Ovary (tissue), 9 donors: ENCODE measurements around the gene SHTN1. TPM values are rescaled to one million over a fixed set of nuclear protein-coding genes. Genes with fewer than 3 reads are reported as not detected.

Experiments
- DNase-seq, 5 donors: peaks; one replicate each; pipeline ENCODE4 v3.0.0-alpha.2; 2019 to 2020
- H3K27ac ChIP-seq, 2 donors: fragments of 200-600 bp; one replicate each; pipeline versions ENCODE4 v1.5.1 to v1.8.0; 2019 to 2022
- H3K27me3 ChIP-seq: fragments of 200-600 bp; one replicate; pipeline ENCODE4 v1.8.0; 2022
- H3K36me3 ChIP-seq: fragments of 200-600 bp; sonication (generic); one replicate; pipeline ENCODE4 v1.5.1; 2019
- H3K4me1 ChIP-seq: one replicate; pipeline ENCODE4 v1.8.1; 2013; ENCODE audit warnings: mild to moderate bottlenecking, moderate library complexity; ENCODE audit not compliant: insufficient read depth
- H3K4me3 ChIP-seq: fragments of 200-600 bp; sonication (generic); one replicate; pipeline ENCODE4 v1.5.1; 2017
- H3K9me3 ChIP-seq, 2 donors: fragments of 200-600 bp in 1 of 2; sonication (generic) in 1 of 2; one replicate each; pipeline versions ENCODE4 v1.5.1 to v1.8.1; 2013 to 2019; ENCODE audit warnings: mild to moderate bottlenecking in 1 of 2, moderate library complexity in 1 of 2
- EP300 ChIP-seq: sonication (generic); formaldehyde crosslinking; IDR thresholded peaks from one replicate; pipeline ENCODE4 v1.6.1; 2017; ENCODE audit warnings: antibody characterized with exemption
- POLR2A ChIP-seq: fragments of 450-650 bp; IDR thresholded peaks from one replicate; pipeline ENCODE4 v1.6.1; 2017; ENCODE audit warnings: antibody characterized with exemption, mild to moderate bottlenecking, moderate library complexity
- WGBS, 3 donors: extraction: QIAGEN DNeasy Blood & Tissue Kit in 1 of 3; methylation state at CpG; one replicate each; pipeline versions ENCODE4 v1.1.5 to v1.1.7; 2013 to 2017; 5-methylcytosine and 5-hydroxymethylcytosine counted together
- intact Hi-C, 4 donors: fragments of 100-400 bp; cut with DNase I; formaldehyde crosslinking; loops; one replicate each; pipeline versions ENCODE4 v1.11.0 to v1.15.1; 2022 to 2023
- polyA plus RNA-seq, 2 donors: library from polyadenylated mRNA; stranded (reverse); fragments of 200-250 nt in 1 of 2; fragments of 350-450 nt in 1 of 2; fragmentation: Illumina TruSeq in 1 of 2; extraction: RNeasy Lipid Tissue Mini Kit (QIAGEN cat#74804) in 1 of 2; gene quantifications; one replicate each; pipeline ENCODE4 v1.2.3, GENCODE V29; 2013 to 2014
- total RNA-seq, 7 donors: library from RNA; depleted of rRNA in 2 of 7; stranded (reverse); fragments of >200 nt in 2 of 7; fragmentation: NEBNext Ultra II Directional in 3 of 7; extraction: Animal tissue kit (Norgen Biotek cat#: 25700) in 3 of 7; gene quantifications; one replicate each; pipeline versions ENCODE4 v1.1.0 to v1.2.4, GENCODE V29; 2016 to 2023
- TF ChIP-seq, protein P1 (sequence below), 3 donors: fragments of 450-650 bp in 2 of 3; fragments of 200-600 bp in 1 of 3; IDR thresholded peaks; one replicate each; pipeline versions ENCODE4 v1.5.1 to v1.8.0; 2016 to 2022; ENCODE audit warnings: antibody characterized with exemption in 3 of 3, mild to moderate bottlenecking in 1 of 3
- donor health status: DM: no; HTN: no; CAD: no; lungs with moderate emphysema.
- donor health status: DM: no; HTN: no; CAD: no.
- donor health status: Bipolar disorder and iron deficiency.
- donor health status: DM: yes; HTN: yes; CAD: no.
- donor health status: DM: no; HTN: no; CAD: no.
- donor health status: DM: yes; HTN: yes; CAD: no.

Gene SHTN1
- total and polyA plus RNA-seq, 9 donors = 4.7 to 22.1 (median 16.3) TPM

GRCh38 chr10:116926426-116926825 lies 78.6 kb downstream of the SHTN1 start:
- no peak for DNase-seq

GRCh38 chr10:116925056-116925455 lies 79.9 kb downstream of the SHTN1 start:
- Histone ChIP-seq H3K4me1 (no peaks in the 10 kb centered on the region), H3K27ac (no peak overlapping the region), H3K27me3 (no peaks in the 10 kb centered on the region), H3K9me3 (no peaks in the 10 kb centered on the region), H3K36me3 (no peaks in the 10 kb centered on the region), H3K4me3 (no peak overlapping the region)
- no peak for DNase-seq
- 81 to 90% (median 89%) methylated on average over 3 of the region's 3 CpGs for WGBS, 3 donors
- intact Hi-C loops = no loop called here
- no peak for TF ChIP-seq EP300
- TF ChIP-seq, protein P1, sequence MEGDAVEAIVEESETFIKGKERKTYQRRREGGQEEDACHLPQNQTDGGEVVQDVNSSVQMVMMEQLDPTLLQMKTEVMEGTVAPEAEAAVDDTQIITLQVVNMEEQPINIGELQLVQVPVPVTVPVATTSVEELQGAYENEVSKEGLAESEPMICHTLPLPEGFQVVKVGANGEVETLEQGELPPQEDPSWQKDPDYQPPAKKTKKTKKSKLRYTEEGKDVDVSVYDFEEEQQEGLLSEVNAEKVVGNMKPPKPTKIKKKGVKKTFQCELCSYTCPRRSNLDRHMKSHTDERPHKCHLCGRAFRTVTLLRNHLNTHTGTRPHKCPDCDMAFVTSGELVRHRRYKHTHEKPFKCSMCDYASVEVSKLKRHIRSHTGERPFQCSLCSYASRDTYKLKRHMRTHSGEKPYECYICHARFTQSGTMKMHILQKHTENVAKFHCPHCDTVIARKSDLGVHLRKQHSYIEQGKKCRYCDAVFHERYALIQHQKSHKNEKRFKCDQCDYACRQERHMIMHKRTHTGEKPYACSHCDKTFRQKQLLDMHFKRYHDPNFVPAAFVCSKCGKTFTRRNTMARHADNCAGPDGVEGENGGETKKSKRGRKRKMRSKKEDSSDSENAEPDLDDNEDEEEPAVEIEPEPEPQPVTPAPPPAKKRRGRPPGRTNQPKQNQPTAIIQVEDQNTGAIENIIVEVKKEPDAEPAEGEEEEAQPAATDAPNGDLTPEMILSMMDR (IDR thresholded peaks at IDR 0.05) = no peak

More at GRCh38 chr10:116926426-116926825, 78.6 kb downstream of the SHTN1 start:
- no peak overlapping the region for H3K27ac ChIP-seq
- H3K27me3 ChIP-seq = no peaks in the 10 kb centered on the region
- H3K4me3 ChIP-seq = no peak overlapping the region
- 86 to 89% (median 89%) methylated on average over 3 of the region's 3 CpGs for WGBS, 3 donors
- no peaks in the 10 kb centered on the region for H3K9me3 ChIP-seq
- H3K36me3 ChIP-seq = no peaks in the 10 kb centered on the region
- TF ChIP-seq, protein P1 (IDR thresholded peaks at IDR 0.05) = no peak
- no peak for TF ChIP-seq POLR2A
- no peak for TF ChIP-seq EP300
- no peaks in the 10 kb centered on the region for H3K4me1 ChIP-seq
- intact Hi-C loops = no loop called here

GRCh38 chr10:116919706-116920105 lies 85.3 kb downstream of the SHTN1 start:
- 46 to 47% (median 47%) methylated on average over 2 of the region's 2 CpGs for WGBS, 3 donors
- intact Hi-C loops = no loop called here

GRCh38 chr10:116919164-116919563 lies 85.8 kb downstream of the SHTN1 start:
- Histone ChIP-seq H3K27ac (no peak overlapping the region), H3K36me3 (no peaks in the 10 kb centered on the region), H3K4me1 (no peaks in the 10 kb centered on the region), H3K9me3 (no peaks in the 10 kb centered on the region), H3K4me3 (no peak overlapping the region), H3K27me3 (no peaks in the 10 kb centered on the region)
- no peak for DNase-seq
- intact Hi-C loops = no loop called here
- WGBS, 3 donors = 90 to 95% (median 94%) methylated on average over 2 of the region's 2 CpGs
- TF ChIP-seq POLR2A (no peak), EP300 (no peak)
- TF ChIP-seq, protein P1 (IDR thresholded peaks at IDR 0.05) = no peak

More at GRCh38 chr10:116919706-116920105, 85.3 kb downstream of the SHTN1 start:
- no peaks in the 10 kb centered on the region for H3K27me3 ChIP-seq
- no peaks in the 10 kb centered on the region for H3K36me3 ChIP-seq
- H3K4me1 ChIP-seq = no peaks in the 10 kb centered on the region
- TF ChIP-seq POLR2A (no peak), EP300 (no peak)
- TF ChIP-seq, protein P1 (IDR thresholded peaks at IDR 0.05) = no peak
- H3K27ac ChIP-seq = no peak overlapping the region
- no peak for DNase-seq
- H3K4me3 ChIP-seq = no peak overlapping the region
- H3K9me3 ChIP-seq = no peaks in the 10 kb centered on the region

GRCh38 chr10:116918583-116918982 lies 86.4 kb downstream of the SHTN1 start:
- 94 to 98% (median 96%) methylated on average over 2 of the region's 2 CpGs for WGBS, 3 donors

More at GRCh38 chr10:116918583-116918982, 86.4 kb downstream of the SHTN1 start:
- no peak for DNase-seq
- Histone ChIP-seq H3K27ac (no peak overlapping the region), H3K4me1 (no peaks in the 10 kb centered on the region), H3K4me3 (no peak overlapping the region), H3K9me3 (no peaks in the 10 kb centered on the region), H3K27me3 (no peaks in the 10 kb centered on the region), H3K36me3 (no peaks in the 10 kb centered on the region)
- TF ChIP-seq, protein P1 (IDR thresholded peaks at IDR 0.05) = no peak
- TF ChIP-seq EP300 = no peak
- TF ChIP-seq POLR2A = no peak
- intact Hi-C loops = no loop called here
